SK-N-SH (cell line): ENCODE measurements around the gene KNOP1. TPM values are rescaled to one million over a fixed set of nuclear protein-coding genes. Genes with fewer than 3 reads are reported as not detected.

Experiments used
- CTCF ChIA-PET: fragments of 300-600, 350-600 bp; formaldehyde crosslinking; extraction: SDS; loops from one replicate; lab custom pipeline; 2021; lab: Yijun Ruan, JAX
- POLR2A ChIA-PET: fragments of 350-600 bp; sonication (Branson Sonifier 250); formaldehyde crosslinking; extraction: SDS; loops from one replicate; lab custom pipeline; 2020; ENCODE audit warnings: antibody characterized with exemption, inconsistent platforms; lab: Yijun Ruan, JAX
- DNase-seq: peaks from one replicate; pipeline ENCODE4 v3.0.0; 2012
- H2AFZ ChIP-seq: fragments of 200-600 bp; sonication (generic); 2 replicates; pipeline ENCODE4 v1.8.1; 2016; ENCODE audit warnings: antibody characterized with exemption, mild to moderate bottlenecking, low read depth
- H3F3A ChIP-seq: fragments of 200-600 bp; sonication (generic); replicated peaks from 2 replicates; pipeline ENCODE3; 2016; ENCODE audit warnings: antibody characterized with exemption, mild to moderate bottlenecking; ENCODE audit not compliant: insufficient read depth
- H3K27ac ChIP-seq, 2 experiments: fragments of 200-500 bp in 1 of 2; fragments of 200-600 bp in 1 of 2; sonication (Bioruptor generic) in 1 of 2; sonication (generic), shearing (Covaris generic) in 1 of 2; 2 replicates each; pipeline versions ENCODE4 v1.5.1 to v1.6.1; 2014 to 2016; ENCODE audit warnings: low read depth in 2 of 2, inconsistent platforms in 1 of 2, low read length in 1 of 2, mild to moderate bottlenecking in 1 of 2, mixed read lengths in 1 of 2
- H3K27me3 ChIP-seq: fragments of 200-600 bp; sonication (generic), shearing (Covaris generic); 2 replicates; pipeline ENCODE4 v1.6.1; 2016; ENCODE audit warnings: mixed run types; ENCODE audit not compliant: insufficient read depth
- H3K36me3 ChIP-seq, 2 experiments: fragments of 200-500 bp in 1 of 2; fragments of 200-600 bp in 1 of 2; sonication (Bioruptor generic) in 1 of 2; sonication (generic) in 1 of 2; replicated peaks in 1 of 2; 2 replicates each; pipeline versions ENCODE3 to v1.5.1; 2014 to 2016; ENCODE audit warnings: low read length in 1 of 2, mild to moderate bottlenecking in 1 of 2; ENCODE audit not compliant: insufficient read depth in 2 of 2, control insufficient read depth in 1 of 2
- H3K4me1 ChIP-seq, 2 experiments: fragments of 200-500 bp in 1 of 2; fragments of 200-600 bp in 1 of 2; sonication (Bioruptor generic) in 1 of 2; sonication (generic), shearing (Covaris generic) in 1 of 2; 2 replicates each; pipeline versions ENCODE4 v1.5.1 to v1.6.1; 2014 to 2016; ENCODE audit warnings: low read depth in 1 of 2, low read length in 1 of 2, mixed run types in 1 of 2; ENCODE audit not compliant: insufficient read depth in 2 of 2, control insufficient read depth in 1 of 2
- H3K4me2 ChIP-seq: fragments of 200-600 bp; sonication (generic), shearing (Covaris generic); 2 replicates; pipeline ENCODE4 v1.6.1; 2017; ENCODE audit warnings: mixed run types
- H3K4me3 ChIP-seq, 2 experiments: fragments of 200-500 bp in 1 of 2; fragments of 200-600 bp in 1 of 2; sonication (Bioruptor generic) in 1 of 2; sonication (generic), shearing (Covaris generic) in 1 of 2; 2 replicates each; pipeline versions ENCODE4 v1.5.1 to v1.8.1; 2014 to 2016; ENCODE audit warnings: low read depth in 2 of 2, inconsistent platforms in 1 of 2, low read length in 1 of 2, mild to moderate bottlenecking in 1 of 2, mixed read lengths in 1 of 2, moderate library complexity in 1 of 2
- H3K79me2 ChIP-seq: fragments of 200-600 bp; sonication (generic); 2 replicates; pipeline ENCODE4 v1.8.1; 2017; ENCODE audit warnings: mild to moderate bottlenecking; ENCODE audit not compliant: insufficient read depth
- H3K9ac ChIP-seq: fragments of 200-600 bp; sonication (generic); 2 replicates; pipeline ENCODE4 v1.6.1; 2017; ENCODE audit warnings: mixed run types
- H3K9me2 ChIP-seq: fragments of 200-600 bp; sonication (generic); 2 replicates; pipeline ENCODE4 v1.6.1; 2017; ENCODE audit warnings: mixed run types
- H3K9me3 ChIP-seq: fragments of 200-600 bp; sonication (generic); 2 replicates; pipeline ENCODE4 v1.6.1; 2017; ENCODE audit warnings: mixed run types, mild to moderate bottlenecking, moderate library complexity
- H4K20me1 ChIP-seq: fragments of 200-600 bp; sonication (generic); 2 replicates; pipeline ENCODE4 v1.6.1; 2017; ENCODE audit warnings: mild to moderate bottlenecking, mixed run types; ENCODE audit not compliant: insufficient read depth
- CHD2 ChIP-seq: fragments of 150-350 bp; IDR thresholded peaks from 2 replicates; pipeline ENCODE4 v1.6.1; 2018; ENCODE audit warnings: low read length; ENCODE audit not compliant: partially characterized antibody
- ELF1 ChIP-seq: IDR thresholded peaks from 2 replicates; pipeline ENCODE4 v1.4.0; 2012
- FOSL2 ChIP-seq: IDR thresholded peaks from 2 replicates; pipeline ENCODE4 v1.4.0; 2012; ENCODE audit warnings: low read depth, mild to moderate bottlenecking, moderate library complexity, borderline replicate concordance
- FOXJ3 ChIP-seq: sonication (generic); formaldehyde crosslinking; IDR thresholded peaks from 2 replicates; pipeline ENCODE4 v1.5.1; 2020; ENCODE audit warnings: mild to moderate bottlenecking, missing genetic modification reagents
- GATA2 ChIP-seq: sonication (generic); formaldehyde crosslinking; IDR thresholded peaks from 2 replicates; pipeline ENCODE4 v1.5.0; 2020; ENCODE audit warnings: mild to moderate bottlenecking, missing genetic modification reagents
- JUND ChIP-seq: IDR thresholded peaks from 2 replicates; pipeline ENCODE4 v1.4.0; 2012
- NFIC ChIP-seq: IDR thresholded peaks from 2 replicates; pipeline ENCODE4 v1.4.0; 2012; ENCODE audit warnings: borderline replicate concordance
- PBX3 ChIP-seq: IDR thresholded peaks from 2 replicates; pipeline ENCODE4; 2012
- POLR2AphosphoS5 ChIP-seq: IDR thresholded peaks from 2 replicates; pipeline ENCODE4 v1.6.1; 2012; ENCODE audit warnings: low read depth, low read length
- RFX5 ChIP-seq: IDR thresholded peaks from 2 replicates; pipeline ENCODE4 v1.6.1; 2012; ENCODE audit warnings: mild to moderate bottlenecking, improper control_type of control experiment, low read length
- RXRA ChIP-seq: IDR thresholded peaks from 2 replicates; pipeline ENCODE4 v1.4.0; 2012; ENCODE audit warnings: low read depth, mild to moderate bottlenecking, borderline replicate concordance
- SIN3A ChIP-seq: IDR thresholded peaks from 2 replicates; pipeline ENCODE4 v1.6.1; 2012; ENCODE audit warnings: low read depth, mild to moderate bottlenecking, low read length, moderate library complexity, borderline replicate concordance
- SMC3 ChIP-seq: IDR thresholded peaks from 2 replicates; pipeline ENCODE4 v1.6.1; 2012; ENCODE audit warnings: low read depth, low read length, improper control_type of control experiment
- TCF12 ChIP-seq: IDR thresholded peaks from 2 replicates; pipeline ENCODE4 v1.4.0; 2012
- YY1 ChIP-seq: IDR thresholded peaks from 2 replicates; pipeline ENCODE4 v1.4.0; 2012; ENCODE audit warnings: low read depth, mild to moderate bottlenecking
- WGBS: methylation state at CpG from one replicate; pipeline ENCODE4 v1.1.6; 2017; ENCODE audit warnings: low lambda C conversion rate; 5-methylcytosine and 5-hydroxymethylcytosine counted together
- polyA plus RNA-seq, 3 experiments: library from polyadenylated mRNA; depleted of rRNA; stranded (reverse); fragments of >200 nt; gene quantifications; 2 replicates each; pipeline ENCODE4 v1.2.3, GENCODE V29; 2012
- TF ChIP-seq, protein P1 (sequence below): fragments of 150-350 bp; IDR thresholded peaks from 2 replicates; pipeline ENCODE4 v1.6.1; 2017; ENCODE audit warnings: antibody characterized with exemption, low read length, low read depth, borderline replicate concordance
- TF ChIP-seq, protein P2 (sequence below): IDR thresholded peaks from 2 replicates; pipeline ENCODE4 v1.6.1; 2012; ENCODE audit warnings: mild to moderate bottlenecking, low read depth, low read length, moderate library complexity
- TF ChIP-seq, protein P3 (sequence below): IDR thresholded peaks from 2 replicates; pipeline ENCODE4 v1.4.0; 2012; ENCODE audit warnings: low read depth

KNOP1 gene
- polyA plus RNA-seq, 1 of the 3 experiments (the other 2 are of a cell fraction), result 13.2 TPM

DNA sequence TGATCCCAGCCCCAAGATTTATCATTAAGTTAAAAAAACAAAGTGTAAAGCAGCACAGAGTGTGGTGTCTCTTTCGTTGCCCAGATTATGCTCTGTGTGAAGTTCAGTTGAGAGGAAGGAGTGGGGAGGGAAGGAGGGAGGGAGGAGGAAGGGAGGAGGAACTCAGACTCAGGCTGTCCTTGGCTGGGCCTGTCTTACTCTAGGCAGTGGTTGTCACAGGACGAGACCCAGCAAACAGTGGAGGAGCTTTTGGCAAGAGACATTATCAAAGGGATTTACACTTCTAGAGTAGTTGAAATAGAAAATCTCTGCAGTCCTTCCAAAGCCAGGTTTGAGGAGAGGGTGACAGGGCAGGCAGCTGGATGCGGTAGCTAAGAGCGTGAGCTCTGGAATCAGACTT lies 27.8 kb downstream of the KNOP1 start:
- DNase-seq, result no peak
- H2AFZ ChIP-seq, result no peak overlapping the region
- no peak overlapping the region for H3K4me3 ChIP-seq
- no peak for TF ChIP-seq FOXJ3 (CRISPR knock-in tag)
- TF ChIP-seq, protein P1, sequence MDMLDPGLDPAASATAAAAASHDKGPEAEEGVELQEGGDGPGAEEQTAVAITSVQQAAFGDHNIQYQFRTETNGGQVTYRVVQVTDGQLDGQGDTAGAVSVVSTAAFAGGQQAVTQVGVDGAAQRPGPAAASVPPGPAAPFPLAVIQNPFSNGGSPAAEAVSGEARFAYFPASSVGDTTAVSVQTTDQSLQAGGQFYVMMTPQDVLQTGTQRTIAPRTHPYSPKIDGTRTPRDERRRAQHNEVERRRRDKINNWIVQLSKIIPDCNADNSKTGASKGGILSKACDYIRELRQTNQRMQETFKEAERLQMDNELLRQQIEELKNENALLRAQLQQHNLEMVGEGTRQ, result no peak
- no peak for TF ChIP-seq CHD2
- ChIA-PET POLR2A (no interaction called here), CTCF (no interaction called here)
- H3F3A ChIP-seq, result no peaks in the 10 kb centered on the region
- H3K4me1 ChIP-seq, result no peaks in the 10 kb centered on the region; a peak in 1 of 4 replicates
- H3K36me3 ChIP-seq, result peaks cover 20 to 29% of the 10 kb centered on the region in 2 experiments
- H3K4me2 ChIP-seq, result no peak overlapping the region
- H3K27me3 ChIP-seq, result no peaks in the 10 kb centered on the region
- no peaks in the 10 kb centered on the region for H3K79me2 ChIP-seq
- H3K9ac ChIP-seq, result no peak overlapping the region
- no peaks in the 10 kb centered on the region for H4K20me1 ChIP-seq
- H3K9me2 ChIP-seq, result no peaks in the 10 kb centered on the region
- WGBS, result 86% methylated on average over 4 of the region's 4 CpGs
- no peak overlapping the region for H3K27ac ChIP-seq
- H3K9me3 ChIP-seq, result no peaks in the 10 kb centered on the region

DNA sequence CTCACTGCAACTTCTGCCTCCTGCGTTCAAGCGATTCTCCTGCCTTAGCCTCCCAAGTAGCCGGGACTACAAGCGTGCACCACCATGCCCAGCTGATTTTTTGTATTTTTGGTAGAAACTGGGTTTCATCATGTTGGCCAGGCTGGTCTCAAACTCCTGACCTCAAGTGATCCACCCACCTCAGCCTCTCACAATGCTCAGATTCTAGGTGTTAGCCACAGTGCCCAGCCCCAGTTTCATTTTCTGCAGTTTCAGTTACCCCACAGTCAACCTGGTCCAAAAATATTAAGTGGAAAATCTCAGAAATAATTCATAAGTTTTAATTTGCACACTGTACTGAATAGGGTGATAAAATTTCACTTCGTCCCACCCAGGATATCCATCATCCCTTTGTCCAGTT lies 28.7 kb downstream of the KNOP1 start:
- H3K36me3 ChIP-seq, result peaks cover 28 to 29% of the 10 kb centered on the region in 2 experiments
- no peaks in the 10 kb centered on the region for H3K27me3 ChIP-seq
- H3K79me2 ChIP-seq, result no peaks in the 10 kb centered on the region
- H3K4me3 ChIP-seq, result no peak overlapping the region
- peaks cover 4% of the 10 kb centered on the region for H3F3A ChIP-seq
- H3K9ac ChIP-seq, result no peak overlapping the region
- H3K27ac ChIP-seq, result no peak overlapping the region
- H3K9me2 ChIP-seq, result no peaks in the 10 kb centered on the region
- no peak overlapping the region for H3K4me2 ChIP-seq
- no peak overlapping the region for H2AFZ ChIP-seq
- no peaks in the 10 kb centered on the region; a peak in 1 of 4 replicates for H3K4me1 ChIP-seq
- TF ChIP-seq GATA2 (CRISPR knock-in tag) (no peak), TCF12 (no peak), YY1 (no peak), SIN3A (no peak), PBX3 (no peak), POLR2AphosphoS5 (no peak), NFIC (no peak), JUND (no peak), RXRA (no peak), FOXJ3 (CRISPR knock-in tag) (no peak), SMC3 (no peak), RFX5 (no peak), ELF1 (no peak), FOSL2 (no peak)
- TF ChIP-seq, protein P2, sequence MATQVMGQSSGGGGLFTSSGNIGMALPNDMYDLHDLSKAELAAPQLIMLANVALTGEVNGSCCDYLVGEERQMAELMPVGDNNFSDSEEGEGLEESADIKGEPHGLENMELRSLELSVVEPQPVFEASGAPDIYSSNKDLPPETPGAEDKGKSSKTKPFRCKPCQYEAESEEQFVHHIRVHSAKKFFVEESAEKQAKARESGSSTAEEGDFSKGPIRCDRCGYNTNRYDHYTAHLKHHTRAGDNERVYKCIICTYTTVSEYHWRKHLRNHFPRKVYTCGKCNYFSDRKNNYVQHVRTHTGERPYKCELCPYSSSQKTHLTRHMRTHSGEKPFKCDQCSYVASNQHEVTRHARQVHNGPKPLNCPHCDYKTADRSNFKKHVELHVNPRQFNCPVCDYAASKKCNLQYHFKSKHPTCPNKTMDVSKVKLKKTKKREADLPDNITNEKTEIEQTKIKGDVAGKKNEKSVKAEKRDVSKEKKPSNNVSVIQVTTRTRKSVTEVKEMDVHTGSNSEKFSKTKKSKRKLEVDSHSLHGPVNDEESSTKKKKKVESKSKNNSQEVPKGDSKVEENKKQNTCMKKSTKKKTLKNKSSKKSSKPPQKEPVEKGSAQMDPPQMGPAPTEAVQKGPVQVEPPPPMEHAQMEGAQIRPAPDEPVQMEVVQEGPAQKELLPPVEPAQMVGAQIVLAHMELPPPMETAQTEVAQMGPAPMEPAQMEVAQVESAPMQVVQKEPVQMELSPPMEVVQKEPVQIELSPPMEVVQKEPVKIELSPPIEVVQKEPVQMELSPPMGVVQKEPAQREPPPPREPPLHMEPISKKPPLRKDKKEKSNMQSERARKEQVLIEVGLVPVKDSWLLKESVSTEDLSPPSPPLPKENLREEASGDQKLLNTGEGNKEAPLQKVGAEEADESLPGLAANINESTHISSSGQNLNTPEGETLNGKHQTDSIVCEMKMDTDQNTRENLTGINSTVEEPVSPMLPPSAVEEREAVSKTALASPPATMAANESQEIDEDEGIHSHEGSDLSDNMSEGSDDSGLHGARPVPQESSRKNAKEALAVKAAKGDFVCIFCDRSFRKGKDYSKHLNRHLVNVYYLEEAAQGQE, result no peak
- TF ChIP-seq, protein P3, sequence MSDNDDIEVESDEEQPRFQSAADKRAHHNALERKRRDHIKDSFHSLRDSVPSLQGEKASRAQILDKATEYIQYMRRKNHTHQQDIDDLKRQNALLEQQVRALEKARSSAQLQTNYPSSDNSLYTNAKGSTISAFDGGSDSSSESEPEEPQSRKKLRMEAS, result no peak
- TF ChIP-seq, protein P1, result no peak
- TF ChIP-seq, all 33 proteins: peak for 0
- DNase-seq, result no peak
- no peaks in the 10 kb centered on the region for H3K9me3 ChIP-seq
- 96% methylated on average over 5 of the region's 5 CpGs for WGBS
- POLR2A ChIA-PET, result no interaction called here
- H4K20me1 ChIP-seq, result no peaks in the 10 kb centered on the region
- CTCF ChIA-PET, result no interaction called here
